Measurements from ENCODE around the gene SP9. TPM values are rescaled to one million over a fixed set of nuclear protein-coding genes. Genes with fewer than 3 reads are reported as not detected.
A peak's percentile ranks its signal among the peaks of the same experiment; 100 is the strongest.

Gene SP9
- total and polyA plus RNA-seq, 9 of the 15 experiments (the other 6 are each of a cell fraction or from before 2014, with no cell fraction given) = 0.04 to 0.23 (median 0.11) TPM; not detected in 3

- Histone ChIP-seq H3K27ac (ENCODE audit: extremely low read depth, low read depth, low read length) (no peak overlapping the region), H4K20me1 (replicated peaks; ENCODE audit: control insufficient read depth, insufficient read depth, low read length) (no peaks in the 10 kb centered on the region), H3K4me3 (no peak overlapping the region), H2AFZ (ENCODE audit: low read depth, low read length) (peak overlapping the region; percentile 10; the same call in 1 of the 2 replicates), H3K79me2 (ENCODE audit: control insufficient read depth, insufficient read depth, low read length) (no peaks in the 10 kb centered on the region), H3K4me1 (replicated peaks in 1 of 2; ENCODE audit: control insufficient read depth in 2 of 2, insufficient read depth in 2 of 2, low read length in 2 of 2) (peaks cover 3 to 31% of the 10 kb centered on the region in 2 experiments; a peak in 2 of 5 replicates), H3K9me1 (ENCODE audit: control insufficient read depth, insufficient read depth, low read length) (no peaks in the 10 kb centered on the region), H3K27me3 (ENCODE audit: control insufficient read depth in 2 of 2, insufficient read depth in 2 of 2, low read length in 2 of 2) (peaks cover 0 to 4% of the 10 kb centered on the region in 2 experiments; a peak in 1 of 5 replicates), H3K9me3 (replicated peaks; ENCODE audit: control insufficient read depth, insufficient read depth, low read depth, low read length) (no peaks in the 10 kb centered on the region), H3K36me3 (ENCODE audit: control insufficient read depth, insufficient read depth, low read length) (no peaks in the 10 kb centered on the region), H3K4me2 (ENCODE audit: insufficient read depth, low read length) (no peak overlapping the region), H3K9ac (ENCODE audit: insufficient read depth in 1 of 2, low read depth in 2 of 2, low read length in 2 of 2) (no peak overlapping the region)
- POLR2A ChIA-PET = interaction anchor here (0.6 to 1.0 kb wide), 4 partner anchors 23 to 358 kb away, joined by 3 read pairs; partner anchors contain the start of gene SCRN3
- ATAC-seq (peak; percentile 66), FAIRE-seq (peak; percentile 78), DNase-seq (ENCODE audit: extremely low read depth in 1 of 4, low spot score in 3 of 4) (peak in 1 of 4 experiments; percentile 57)
- BruUV-seq (replicated peaks) = no TSS peak
- WGBS (ENCODE audit: insufficient coverage, low coverage, missing lambda C conversion rate) = 34% methylated on average over 14 of the region's 14 CpGs
- in situ Hi-C loops (cut with MboI) = loop anchor here (5.0 to 10.0 kb wide), 3 partner anchors 300 to 943 kb away; no protein-coding TSS in a partner anchor
- CTCF ChIA-PET (ENCODE audit: low intra/inter-chr PET ratio) = interaction anchor here (0.9 to 1.6 kb wide), 3 partner anchors 944 to 1539 kb away, joined by 3 to 4 read pairs (median 4); no protein-coding TSS in a partner anchor
- intact Hi-C loops (cut with micrococcal nuclease) = loop anchor here (1.0 to 10.0 kb wide), 6 partner anchors 208 to 1483 kb away; no protein-coding TSS in a partner anchor
- TF ChIP-seq ZBTB1 (CRISPR knock-in tag; IDR thresholded peaks at IDR 0.05; ENCODE audit: borderline replicate concordance, low read depth) = no peak
- TF ChIP-seq KLF10 (CRISPR knock-in tag; IDR thresholded peaks at IDR 0.05) = no peak
- no peak for TF ChIP-seq CBFA2T3 (IDR thresholded peaks at IDR 0.05)
- no peak for TF ChIP-seq ZNF740 (CRISPR knock-in tag; IDR thresholded peaks at IDR 0.05)
- TF ChIP-seq ZNF740 (tag; IDR thresholded peaks at IDR 0.05) = no peak
- TF ChIP-seq ZNF232 (CRISPR knock-in tag; IDR thresholded peaks at IDR 0.05) = no peak
- no peak for TF ChIP-seq ZNF431 (CRISPR knock-in tag; IDR thresholded peaks at IDR 0.05)
- no peak for TF ChIP-seq HDAC8 (tag; IDR thresholded peaks at IDR 0.05)
- no peak for TF ChIP-seq ZNF707 (CRISPR knock-in tag; conservative IDR thresholded peaks at IDR 0.05)
- no peak for TF ChIP-seq SRF (CRISPR knock-in tag; IDR thresholded peaks at IDR 0.05)
- 0 out of 4 replicates have a peak, but pooled peaks of 1 of the 2 experiments have one; percentile 15 for TF ChIP-seq MAZ (CRISPR knock-in tag; conservative IDR thresholded peaks at IDR 0.05 in 1 of 2, IDR thresholded peaks at IDR 0.05 in 1 of 2)
- TF ChIP-seq, protein P1, sequence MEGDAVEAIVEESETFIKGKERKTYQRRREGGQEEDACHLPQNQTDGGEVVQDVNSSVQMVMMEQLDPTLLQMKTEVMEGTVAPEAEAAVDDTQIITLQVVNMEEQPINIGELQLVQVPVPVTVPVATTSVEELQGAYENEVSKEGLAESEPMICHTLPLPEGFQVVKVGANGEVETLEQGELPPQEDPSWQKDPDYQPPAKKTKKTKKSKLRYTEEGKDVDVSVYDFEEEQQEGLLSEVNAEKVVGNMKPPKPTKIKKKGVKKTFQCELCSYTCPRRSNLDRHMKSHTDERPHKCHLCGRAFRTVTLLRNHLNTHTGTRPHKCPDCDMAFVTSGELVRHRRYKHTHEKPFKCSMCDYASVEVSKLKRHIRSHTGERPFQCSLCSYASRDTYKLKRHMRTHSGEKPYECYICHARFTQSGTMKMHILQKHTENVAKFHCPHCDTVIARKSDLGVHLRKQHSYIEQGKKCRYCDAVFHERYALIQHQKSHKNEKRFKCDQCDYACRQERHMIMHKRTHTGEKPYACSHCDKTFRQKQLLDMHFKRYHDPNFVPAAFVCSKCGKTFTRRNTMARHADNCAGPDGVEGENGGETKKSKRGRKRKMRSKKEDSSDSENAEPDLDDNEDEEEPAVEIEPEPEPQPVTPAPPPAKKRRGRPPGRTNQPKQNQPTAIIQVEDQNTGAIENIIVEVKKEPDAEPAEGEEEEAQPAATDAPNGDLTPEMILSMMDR (IDR thresholded peaks at IDR 0.05 in 2 of 3, conservative IDR thresholded peaks at IDR 0.05 in 1 of 3; ENCODE audit: insufficient read depth in 2 of 3, low read depth in 1 of 3, low read length in 3 of 3) = peak; percentile 47 to 77 (median 59); a peak in 5 of 6 replicates
- no peak for TF ChIP-seq E4F1 (CRISPR knock-in tag; IDR thresholded peaks at IDR 0.05; ENCODE audit: borderline replicate concordance)
Measured at GRCh38 chr2:174344716-174345461, 10.1 kb downstream of the SP9 start.
